Effector CD8-positive, alpha-beta T cell (primary cell): Measurements from ENCODE around the gene SLC17A7.

ENCODE experiments used
- DNase-seq: peaks from one replicate; lab custom pipeline; 2025; lab: John Stamatoyannopoulos, UW

The SLC17A7 gene

DNA sequence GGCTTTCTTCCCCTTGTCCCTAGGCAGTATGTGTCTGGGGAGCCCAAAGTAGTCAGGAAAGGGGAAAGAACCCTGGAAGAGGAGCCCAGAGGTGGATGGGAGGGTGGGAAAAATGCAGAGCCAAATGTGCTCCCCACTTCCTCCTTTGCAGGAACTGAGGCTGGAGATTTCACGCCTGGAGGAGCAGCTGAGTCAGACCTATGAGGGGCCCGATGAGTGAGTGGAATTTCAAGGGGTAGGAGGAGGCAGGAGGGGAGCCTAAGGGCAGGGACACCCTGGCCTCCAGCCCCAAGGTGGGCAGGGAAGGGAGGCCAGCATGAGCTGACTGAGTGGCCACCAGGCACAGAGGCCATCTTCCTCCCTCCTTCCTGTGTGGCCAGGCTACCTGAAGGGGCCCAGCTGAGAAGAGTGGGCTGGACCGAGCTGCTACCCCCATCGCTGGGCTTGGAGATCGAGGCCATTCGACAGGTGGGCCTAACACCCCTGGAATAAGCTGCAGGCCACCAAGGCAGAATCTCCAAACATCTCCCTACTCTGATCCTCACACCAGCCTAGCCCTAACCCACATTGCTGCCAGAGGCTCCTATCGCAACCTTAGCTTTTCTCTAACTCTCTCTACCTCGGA lies 32.4 kb downstream of the SLC17A7 start:
- DNase-seq = no peak

DNA sequence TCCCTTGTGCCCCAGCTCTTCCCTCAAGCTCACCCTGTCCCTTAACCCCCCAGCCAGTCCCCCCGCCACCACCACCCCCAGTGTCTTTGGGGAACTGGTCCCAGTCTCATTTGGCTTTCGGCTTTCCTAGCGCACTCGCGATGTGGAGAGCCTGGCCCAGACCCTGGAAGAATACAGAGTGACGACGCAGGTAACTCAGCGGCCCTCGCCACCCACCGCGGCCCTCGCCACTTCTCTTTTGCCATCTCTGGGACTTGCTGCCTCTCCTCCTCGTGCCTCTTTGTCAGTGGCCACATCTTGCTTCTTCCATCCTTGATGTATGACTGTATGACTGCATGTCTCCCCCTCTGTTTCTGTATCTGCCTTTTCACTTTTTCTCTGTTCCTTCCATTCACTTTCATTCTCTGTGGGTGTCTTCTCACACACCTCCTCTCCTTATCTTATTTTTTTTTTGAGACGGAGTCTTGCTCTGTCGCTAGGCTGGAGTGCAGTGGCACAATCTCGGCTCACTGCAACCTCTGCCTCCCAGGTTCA lies 33.8 kb downstream of the SLC17A7 start:
- no peak for DNase-seq

DNA sequence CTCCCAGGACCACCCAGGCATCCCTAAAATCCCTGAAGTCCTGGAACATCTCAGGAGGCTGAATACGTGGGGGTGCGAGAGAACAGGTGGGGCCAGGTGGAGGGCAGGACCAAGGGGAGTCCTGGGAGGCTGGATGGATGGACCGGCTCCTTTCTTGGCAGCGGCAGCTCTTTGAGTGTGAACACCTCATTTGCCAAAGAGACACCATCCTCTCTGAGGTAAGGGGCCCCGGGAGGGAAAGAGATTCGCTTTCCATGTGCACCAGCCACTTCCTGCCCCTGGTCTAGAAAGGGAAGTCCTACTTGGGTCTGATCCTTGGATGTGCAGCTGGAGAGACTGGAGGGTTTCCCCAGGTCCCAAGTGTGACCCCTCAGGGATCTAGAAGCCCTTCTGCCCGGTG lies 34.2 kb downstream of the SLC17A7 start:
- no peak for DNase-seq

DNA sequence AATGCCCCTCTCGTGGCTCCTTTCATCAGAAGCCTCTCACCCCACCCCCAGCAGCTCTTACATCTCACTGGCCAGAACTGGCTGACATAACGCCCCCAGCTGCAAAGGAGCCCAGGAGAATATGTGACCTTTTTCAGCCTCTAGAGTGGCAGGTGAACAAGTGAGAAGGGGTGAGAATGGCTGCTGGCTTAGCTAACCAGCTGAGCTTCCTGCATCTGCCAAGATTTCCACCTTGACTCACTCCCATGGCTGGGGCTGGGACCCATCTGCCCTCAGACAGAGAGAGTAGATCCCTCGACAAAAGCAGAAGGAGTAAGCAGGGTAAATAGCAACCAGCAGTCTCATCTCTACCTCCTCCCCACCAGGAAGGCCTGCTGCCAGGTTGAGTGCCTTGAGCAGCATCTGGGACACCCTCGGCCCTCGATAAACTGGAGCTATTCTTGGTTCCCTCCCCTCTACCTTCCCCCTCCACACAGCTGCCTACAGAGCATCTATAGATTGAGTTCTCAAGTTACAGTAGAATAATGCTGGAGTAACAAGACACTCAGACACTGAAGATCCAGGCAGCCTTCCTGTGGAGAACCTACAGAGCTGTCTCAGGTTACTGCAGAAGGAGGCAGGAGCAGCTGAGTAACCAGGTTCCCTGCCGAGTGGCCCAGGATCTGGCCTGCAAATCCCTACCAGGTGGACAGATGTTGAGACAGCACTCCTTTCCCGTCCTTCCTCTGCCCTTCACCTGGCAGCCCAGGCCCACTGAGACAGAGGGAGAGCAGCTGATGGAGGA lies 37.7 kb downstream of the SLC17A7 start:
- DNase-seq = no peak

DNA sequence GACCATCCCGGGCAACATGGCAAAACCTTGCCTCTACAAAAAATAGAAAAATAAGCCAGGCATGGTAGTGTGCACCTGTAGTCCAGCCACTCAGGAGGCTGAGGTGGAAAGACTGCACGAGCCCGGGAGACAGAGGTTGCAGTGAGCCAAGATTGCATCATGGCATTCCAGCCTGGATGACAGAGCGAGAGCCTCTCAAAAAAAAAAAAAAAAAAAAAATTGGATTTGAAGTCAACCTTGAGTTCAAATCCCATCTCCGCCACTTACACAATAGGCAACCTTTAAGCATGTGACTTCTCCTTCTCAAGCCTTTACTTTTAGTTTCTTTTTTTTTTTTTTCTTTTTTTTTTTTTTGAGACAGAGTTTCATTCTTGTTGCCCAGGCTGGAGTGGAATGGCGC lies 41.3 kb downstream of the SLC17A7 start:
- DNase-seq = no peak

DNA sequence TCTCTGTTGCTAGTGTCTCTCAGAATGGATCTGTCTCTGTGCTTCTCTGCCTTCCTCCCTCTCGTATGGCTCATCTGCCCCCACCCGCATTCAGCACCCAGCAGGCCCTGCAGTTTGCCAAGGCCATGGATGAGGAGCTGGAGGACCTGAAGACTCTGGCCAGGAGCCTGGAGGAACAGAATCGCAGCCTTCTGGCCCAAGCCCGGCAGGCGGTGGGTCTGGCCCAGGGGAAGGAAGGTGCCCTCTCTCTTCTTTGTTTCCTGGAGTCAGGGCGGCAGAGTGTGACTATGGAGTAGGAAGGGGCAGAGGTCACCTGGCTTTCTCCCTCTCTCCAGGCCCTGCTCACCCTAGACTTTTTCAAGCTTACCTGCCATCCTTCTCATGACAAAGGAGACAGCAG lies 42.4 kb downstream of the SLC17A7 start:
- DNase-seq = no peak

DNA sequence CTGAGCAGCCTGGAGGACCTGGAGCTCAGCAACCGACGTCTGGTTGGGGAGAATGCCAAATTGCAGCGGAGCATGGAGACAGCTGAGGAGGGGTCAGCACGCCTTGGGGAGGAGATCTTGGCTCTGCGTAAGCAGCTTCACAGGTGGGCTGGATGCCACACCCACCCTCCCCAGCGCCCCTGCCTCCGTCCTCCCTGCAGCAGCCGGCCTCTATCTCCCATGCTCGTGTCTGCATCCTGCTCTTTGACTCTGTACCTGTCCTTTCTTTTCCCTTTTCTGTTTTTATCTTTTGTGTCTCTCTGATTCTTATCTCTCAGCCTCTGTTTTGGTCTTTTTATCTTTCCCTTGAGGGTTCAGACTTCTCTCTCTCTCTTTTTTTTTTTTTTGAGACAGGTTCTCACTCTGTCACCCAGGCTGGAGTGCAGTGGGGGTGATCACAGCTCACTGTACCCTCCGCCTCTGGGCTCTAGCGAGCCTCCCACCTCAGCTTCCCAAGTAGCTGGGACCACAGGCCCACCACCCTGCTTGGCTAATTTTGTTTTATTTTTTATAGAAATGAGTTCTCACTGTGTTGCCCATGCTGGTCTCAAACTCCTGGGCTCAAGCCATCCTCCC lies 43.2 kb downstream of the SLC17A7 start:
- no peak for DNase-seq

DNA sequence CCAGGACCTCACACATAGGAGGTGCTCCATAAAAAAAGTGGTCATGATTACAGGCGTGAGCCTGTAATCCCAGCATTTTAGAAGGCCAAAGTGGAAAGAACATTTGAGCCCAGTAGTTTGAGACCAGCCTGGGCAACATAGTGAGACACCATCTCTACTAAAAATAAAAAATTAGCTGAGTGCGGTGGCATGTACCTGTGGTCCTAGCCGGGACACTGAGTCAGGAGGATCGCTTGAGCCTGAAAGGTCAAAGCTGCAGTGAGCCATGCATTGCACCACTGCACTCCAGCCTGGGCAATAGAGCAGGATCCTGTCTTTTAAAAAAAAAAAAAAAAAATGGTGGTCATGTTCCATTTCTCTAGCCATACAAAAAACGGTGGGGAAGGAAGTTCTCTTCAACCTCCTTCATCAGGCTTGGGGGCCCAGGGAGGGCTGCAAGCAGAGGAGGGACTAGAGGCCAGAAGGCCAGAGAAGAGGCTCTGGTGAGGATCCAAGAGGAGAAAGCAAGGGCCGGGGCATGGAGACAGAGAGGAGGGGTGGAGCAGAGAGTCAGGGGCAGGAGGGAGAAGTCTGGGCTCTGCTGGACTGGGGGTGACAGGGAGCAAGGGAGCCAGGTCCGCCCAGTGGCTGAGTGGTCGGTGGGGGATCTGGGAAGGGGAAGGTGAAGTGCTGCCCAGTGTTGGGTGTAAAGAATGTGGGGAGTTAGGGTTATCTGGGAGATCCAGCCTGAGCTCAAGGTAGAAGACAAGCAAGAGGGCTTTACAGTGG lies 44.4 kb downstream of the SLC17A7 start:
- no peak for DNase-seq

DNA sequence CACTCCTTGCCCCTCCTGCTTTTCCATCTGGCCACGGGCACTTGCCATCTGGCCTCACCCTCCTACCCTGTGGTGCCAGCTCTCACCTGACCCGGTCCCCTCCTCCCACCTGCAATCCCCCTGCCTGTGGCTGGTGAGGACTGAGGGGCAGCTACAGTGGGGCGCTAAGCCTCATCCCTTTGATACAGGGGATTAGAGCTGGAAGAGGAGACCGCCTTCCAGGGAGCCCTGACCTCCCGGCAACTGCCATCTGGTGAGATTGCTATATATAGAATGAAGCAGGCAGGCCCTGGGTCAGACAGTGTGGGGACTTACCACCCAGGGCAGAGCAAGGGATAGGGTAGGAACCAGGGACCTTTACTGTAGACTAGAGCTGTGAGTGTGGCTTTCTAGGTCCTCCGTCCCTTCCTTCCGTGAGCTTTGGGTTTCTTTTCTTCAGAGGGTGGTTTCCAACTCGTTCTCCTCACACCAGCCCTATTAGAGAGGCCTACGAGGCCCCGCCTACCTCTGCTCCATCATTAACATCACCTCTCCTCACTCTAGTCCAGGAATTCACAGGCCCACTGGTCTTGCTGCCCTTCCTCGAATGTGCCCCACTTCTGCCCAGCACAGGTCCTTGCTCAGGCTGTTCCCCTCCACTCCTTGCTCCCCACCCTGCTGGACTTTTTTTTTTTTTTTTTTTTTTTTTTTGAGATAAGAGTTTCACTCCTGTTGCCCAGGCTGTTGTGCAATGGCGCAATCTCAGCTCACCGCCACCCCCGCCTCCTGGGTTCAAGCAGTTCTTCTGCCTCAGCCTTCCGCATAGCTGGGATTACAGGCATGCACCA lies 45.5 kb downstream of the SLC17A7 start:
- no peak for DNase-seq

DNA sequence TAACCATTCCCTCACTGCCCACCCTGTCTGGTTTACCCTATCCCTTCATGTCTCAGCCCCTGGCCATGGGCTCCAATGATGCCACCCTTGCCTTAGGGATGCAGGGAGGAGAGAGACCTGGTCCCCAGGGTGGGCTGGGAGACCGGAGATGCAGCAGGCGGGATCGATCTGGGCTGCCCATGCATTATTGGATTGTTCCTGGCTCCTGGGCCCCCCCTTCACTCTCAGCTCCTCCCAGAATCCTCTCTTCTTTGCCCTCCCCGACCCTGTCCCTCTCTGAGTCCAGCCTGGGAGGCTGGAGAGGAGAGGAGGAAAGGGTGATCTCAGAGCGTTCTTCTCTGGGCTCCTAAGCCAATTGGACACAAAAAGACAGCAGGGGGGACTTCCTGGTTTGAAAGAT lies 47.4 kb downstream of the SLC17A7 start:
- no peak for DNase-seq

DNA sequence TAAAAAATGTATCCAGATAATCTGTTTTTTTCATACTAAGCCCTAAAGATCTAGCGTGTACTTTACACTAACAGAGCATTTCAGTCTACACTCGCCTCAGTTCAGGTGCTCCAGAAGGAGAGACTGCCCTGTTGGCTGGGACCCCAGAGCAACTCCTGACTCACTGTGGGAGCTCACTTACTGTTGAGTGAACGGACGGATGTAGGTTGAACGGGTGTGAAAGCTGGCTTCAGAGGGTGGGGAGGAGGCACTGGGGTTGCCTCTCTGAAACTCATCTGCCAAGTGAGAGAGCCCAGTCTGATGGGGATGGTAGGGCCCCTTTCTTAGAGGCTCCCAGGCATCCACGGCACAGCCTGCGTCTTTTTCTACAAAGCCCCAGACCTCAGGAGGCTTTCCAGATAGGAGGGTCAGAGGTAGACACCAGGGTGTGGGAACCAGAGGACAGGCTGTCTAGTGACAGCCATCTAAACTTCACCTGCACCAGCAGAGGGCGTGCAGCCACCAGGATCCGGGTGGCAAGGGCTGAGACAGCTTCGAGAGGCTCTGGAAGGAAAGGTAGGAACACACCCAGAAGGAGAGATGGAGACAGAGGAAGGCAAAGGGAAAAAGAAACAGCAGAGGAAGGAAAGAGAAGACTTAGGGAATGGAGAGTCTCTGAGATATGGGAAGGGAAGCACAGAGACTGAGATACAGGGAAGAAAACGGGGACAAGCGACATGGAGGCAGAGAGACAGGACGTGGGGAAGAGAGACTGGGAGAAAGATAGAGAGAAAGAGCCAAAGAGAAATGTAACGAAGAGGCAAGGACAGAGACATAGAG lies 49.5 kb downstream of the SLC17A7 start:
- peak; percentile 67 for DNase-seq

DNA sequence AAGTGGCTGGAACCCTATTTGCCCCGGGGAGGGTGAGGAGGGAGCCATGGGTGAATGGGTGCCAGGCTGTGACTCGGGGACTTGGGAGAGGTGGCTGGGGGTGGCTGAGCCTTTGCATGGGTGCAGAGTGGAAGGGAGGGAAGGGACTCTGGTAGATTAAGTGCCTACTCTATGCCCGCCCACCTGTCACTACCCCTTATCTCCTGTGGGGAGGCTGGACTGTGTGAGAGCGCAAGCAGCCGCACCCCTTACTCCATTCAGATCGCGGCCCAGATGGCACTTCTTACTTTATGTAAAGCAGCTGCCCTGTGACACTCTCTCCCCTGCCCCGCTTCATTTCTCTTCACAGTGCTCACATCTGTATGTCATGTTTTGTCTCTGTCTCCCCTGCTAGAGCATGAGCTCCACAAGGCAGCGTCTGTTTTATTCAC lies 50.4 kb downstream of the SLC17A7 start:
- DNase-seq = no peak

DNA sequence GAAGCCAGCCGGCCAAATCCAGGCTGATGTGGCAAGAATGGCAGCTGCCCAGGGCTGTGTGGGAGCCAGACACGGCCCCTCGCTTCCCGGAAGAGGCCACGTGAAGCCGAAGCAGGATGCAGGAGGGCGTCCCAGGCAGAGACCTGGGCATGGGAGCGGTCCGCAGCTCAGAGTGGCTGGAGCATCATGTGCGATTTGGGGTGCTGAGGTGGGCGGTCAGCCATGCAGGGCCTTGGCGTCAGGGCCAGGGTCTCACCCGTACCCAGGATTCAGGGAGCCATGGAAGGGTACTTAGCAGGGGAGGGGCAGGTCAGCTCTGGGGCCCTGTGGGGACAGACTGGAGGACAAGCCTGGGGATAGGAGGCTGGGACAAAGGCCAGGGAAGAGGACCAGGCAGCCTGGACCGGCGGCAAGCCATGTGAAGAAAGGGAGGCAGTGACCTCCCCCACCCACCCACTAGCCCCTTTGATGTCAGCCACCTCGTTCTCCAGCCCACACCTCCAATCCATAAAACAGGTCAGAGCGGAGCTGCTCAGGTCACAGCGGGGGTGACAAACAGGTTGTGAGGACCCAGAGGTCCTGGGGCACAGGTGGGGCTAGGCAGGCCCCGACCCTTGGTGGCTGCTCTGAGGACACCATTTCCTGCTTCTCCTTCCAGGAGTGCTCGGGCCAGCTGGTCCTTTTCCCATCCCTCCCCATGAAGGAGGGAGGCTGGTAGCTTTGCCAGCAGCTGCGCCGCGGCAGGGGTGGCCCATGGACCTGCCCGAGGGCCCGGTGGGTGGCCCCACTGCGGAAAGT lies 51.0 kb downstream of the SLC17A7 start:
- DNase-seq = no peak

DNA sequence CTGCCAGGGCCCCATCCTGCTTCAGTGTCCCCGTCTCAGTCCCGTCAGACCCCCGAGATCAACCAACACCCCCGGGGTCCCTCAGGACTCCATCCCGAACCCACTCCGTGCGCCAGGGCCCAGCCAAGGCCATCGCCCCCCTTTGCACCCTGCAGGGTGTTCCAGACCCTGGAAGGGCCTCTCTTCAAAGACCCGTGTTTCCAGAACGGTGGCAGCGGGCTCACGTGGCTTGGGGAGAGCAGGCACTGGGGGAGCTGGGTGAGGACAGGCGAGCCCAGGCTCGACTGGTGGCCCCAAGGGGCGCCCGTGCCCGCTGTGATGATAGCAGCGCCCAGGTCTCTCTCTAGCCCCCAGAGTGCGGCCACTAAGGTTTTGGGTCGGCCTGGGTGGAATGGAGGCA lies 51.9 kb downstream of the SLC17A7 start:
- DNase-seq = no peak

DNA sequence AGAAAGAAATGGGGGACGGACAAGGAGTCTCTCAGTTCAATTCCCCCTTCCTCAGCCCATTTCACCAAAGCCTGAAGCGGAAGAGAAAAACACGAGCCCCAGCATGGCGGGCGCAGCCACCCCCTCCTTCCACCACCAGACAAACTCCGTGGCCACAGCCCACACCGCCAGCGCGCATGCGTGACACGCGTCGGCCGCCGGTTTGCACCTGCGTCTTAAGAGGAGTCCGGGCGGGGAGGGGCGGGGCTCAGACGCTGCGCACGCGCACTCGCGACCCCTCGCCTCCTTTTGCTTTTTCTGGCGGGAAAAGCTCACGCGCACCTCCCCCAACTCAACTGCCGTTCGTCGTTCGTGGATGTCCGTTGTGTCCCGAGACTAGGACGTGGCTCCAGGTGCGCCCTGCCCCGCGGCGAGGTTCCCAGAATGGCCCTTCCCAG lies 53.4 kb downstream of the SLC17A7 start, which contains the start of gene KASH5:
Gene KASH5 (plus strand): TSS at position 314 of the 437 bp plus-strand sequence. CDS start 2,635 bp downstream, outside the sequence.
- peak; percentile 77 for DNase-seq

DNA sequence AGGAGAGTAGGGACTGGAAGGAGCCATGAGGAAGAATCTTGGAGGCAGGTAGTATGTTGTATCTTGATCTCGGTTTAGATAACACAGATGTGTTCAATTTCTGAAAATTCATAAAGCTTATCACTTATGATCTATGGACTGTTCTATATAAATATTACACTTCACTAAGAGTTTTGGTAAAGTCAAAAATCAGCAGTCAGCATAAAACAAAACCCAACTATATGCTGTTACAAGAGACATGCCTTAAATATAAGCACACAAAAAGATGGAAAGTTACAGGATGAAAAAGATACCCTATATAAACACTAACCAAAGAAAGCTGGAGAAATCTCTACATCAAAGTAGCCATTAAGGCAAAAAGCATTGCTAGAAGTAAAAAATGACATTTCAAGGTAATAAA lies 57.7 kb downstream of the SLC17A7 start:
- no peak for DNase-seq

DNA sequence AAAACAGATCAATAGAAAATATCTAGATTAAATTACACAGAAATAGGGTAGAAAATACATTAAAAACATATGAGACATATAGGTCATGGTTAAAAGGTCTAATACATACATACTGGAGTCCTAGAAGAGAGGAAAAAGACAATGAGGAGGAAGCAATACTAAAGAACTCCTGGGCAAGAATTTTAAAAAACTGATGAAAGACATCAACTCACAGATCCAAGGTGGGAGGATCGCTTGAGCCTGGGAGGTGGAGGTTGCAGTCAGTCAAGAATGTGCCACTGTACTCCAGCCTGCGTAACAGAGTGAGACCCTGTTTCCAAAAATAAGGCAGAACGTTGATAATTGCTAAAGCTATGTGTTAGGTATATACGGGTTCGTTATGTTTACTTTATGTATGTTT lies 58.7 kb downstream of the SLC17A7 start:
- DNase-seq = no peak

DNA sequence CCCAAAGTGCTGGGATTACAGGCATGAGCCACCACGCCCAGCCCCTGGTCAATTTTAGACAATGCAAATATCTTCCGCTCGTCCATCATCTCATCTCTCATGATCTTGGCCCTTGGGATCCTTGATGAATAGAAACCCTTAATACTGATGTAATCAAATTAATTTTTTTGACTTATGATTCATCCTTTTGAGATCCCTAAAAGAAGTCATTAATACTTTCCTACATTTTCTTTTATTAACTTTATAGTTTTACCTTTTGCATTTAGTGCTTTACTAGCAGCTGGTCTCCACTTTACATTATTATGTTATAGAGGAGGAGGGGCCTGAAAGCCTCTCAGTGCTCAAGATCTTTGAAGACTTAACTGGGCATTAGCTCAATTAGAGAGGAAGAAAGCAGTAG lies 60.9 kb downstream of the SLC17A7 start:
- DNase-seq = no peak
